NCI-H2171 treated with DMSO at 0.1 percent for 48 hours (cell line): ENCODE measurements around the gene PIWIL1.

Experiments
- DNase-seq: peaks from one replicate; lab custom pipeline; 2025; lab: John Stamatoyannopoulos, UW

Gene PIWIL1

DNA sequence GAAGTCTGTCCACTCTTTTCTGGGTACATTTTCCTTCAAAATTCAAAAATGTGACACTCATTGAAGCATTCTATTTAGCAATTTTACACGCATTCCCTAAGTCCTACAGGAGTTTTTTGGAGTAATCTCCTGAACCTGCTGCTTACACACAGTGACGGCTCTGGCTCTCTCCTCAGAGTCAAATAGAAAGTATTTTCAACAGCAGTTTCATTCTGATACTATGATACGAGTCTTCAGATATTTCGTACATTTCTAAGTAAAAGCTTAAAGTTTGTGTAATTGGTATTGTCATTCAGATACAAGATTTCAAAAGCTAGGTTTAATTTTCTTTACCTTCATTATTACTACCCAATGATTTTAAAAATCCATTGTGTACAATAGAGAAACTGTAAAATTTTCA lies 36.4 kb downstream of the PIWIL1 start:
- no peak for DNase-seq

- DNase-seq = peak; percentile 34
Observed at GRCh38 chr12:130375296-130376287, 37.9 kb downstream of the PIWIL1 start.

DNA sequence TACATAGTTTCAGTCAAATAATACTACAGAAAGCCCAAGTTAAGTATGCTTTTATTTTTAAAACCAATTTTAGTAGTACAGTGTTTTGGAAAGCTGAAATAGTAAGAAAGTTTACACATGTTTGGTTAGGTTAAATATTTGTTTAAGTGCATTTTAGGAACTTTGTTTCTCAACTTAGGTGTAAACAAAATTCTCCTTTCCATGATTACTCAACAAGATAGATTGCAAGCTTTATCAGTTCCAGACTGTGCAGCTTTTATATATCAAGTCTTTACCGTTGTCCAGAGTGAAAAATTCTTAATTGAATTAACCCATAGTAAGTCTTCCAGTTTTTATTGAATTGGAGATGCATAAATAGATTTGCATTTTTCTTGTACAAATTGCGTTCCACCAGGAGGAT lies 45.1 kb downstream of the PIWIL1 start:
- no peak for DNase-seq

GRCh38 chr12:130384234-130384633 lies 46.5 kb downstream of the PIWIL1 start:
- DNase-seq = no peak

DNA sequence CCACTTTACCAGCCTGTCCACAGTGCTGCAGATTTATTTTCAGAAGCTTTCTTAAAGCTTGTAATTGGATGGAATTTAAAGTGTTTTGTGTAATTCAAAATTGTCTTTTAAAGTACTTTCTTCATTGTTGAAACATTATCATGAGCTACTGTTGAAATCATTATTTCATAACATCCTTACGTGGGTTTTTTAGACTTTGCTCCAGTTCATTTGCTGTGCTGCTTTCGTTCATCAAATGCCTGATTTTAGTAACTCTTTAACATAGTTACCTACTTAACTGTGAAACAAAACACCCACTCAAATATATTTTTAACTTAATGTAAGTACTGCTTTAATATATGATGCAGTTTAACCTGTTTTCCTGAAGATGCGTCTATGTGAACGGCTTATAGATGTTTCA lies 47.5 kb downstream of the PIWIL1 start:
- DNase-seq = no peak

DNA sequence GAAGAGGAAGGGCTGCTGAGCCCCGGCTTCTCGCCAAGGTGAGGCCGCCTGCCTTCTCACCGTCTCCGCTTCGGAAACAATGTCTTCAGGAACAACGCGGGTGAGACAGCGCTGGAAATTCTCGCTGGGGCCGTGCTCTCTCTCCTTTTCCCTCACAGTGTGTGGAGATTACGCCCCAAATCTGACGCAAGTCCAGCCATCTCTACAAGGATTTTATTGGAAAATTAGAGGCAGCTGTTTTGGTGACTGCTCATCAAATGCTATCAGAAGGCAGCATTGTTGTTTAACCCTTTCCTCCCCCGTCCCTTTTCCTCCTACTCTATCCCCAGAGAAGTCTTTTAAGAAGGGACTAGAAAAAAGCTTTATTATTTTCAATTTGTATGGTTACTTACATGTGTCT lies 53.5 kb downstream of the PIWIL1 start:
- no peak for DNase-seq

DNA sequence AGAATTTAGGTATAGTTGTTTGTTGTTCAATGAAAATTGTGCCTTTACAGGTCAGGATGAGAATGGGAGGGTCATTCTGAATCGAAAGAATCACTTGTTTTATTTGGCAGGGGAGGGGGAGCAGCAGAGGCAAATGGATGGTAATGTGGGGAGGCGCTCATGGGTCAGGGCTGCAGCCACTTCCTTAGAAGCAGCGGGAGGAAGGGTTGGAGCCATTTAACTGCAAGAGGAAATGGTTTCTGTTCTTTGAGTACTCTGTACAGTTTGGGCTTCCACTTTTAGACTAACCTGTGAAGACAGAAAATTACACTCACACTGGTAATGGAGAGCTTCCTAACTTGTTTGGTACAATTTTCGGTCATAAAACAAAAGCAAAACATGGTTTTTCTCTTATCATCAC lies 57.2 kb downstream of the PIWIL1 start:
- no peak for DNase-seq

DNA sequence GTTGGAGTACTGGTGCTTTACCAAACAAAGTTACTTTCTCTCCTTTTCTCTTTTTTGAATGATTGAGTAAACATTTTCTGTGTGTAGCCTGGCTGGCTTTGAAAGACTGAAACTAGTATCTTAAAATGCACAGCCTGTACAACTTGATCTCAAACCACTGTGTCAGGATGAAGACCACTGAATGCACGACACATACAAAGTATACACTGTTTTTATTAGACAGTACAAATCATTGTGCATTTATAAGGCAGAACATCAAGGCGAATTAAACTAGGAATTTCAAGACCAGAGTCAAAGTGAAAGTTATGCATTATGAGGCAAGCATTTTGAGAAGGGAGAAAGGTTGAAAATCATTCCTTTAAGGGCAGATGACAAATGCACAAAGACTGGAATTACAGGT lies 59.0 kb downstream of the PIWIL1 start:
- no peak for DNase-seq

GRCh38 chr12:130398100-130398848 lies 60.6 kb downstream of the PIWIL1 start:
- DNase-seq = no peak

GRCh38 chr12:130401703-130402102 lies 64.0 kb downstream of the PIWIL1 start:
- DNase-seq = peak; percentile 51

DNA sequence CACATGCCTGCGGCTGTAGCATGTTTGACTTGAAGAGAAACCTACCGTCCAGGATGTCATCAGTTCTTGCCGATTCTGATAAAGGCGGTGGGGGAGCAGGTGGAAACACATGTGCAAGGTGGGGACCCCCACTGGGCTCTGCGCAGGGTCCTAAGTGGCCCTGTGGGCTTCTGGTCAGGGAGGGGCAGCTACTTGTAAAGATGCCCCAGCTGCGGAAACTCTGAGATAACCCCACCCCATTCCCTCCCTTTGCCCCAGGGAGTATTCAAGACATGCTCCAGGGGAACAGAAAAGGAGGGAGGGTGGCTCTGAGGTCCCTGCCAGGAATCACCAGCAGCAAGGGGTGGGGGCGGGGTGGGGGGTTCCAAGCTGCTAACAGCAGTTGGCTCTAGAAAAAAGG lies 67.6 kb downstream of the PIWIL1 start:
- no peak for DNase-seq

- DNase-seq = no peak
Observed at GRCh38 chr12:130412384-130412783, 74.7 kb downstream of the PIWIL1 start.

- DNase-seq = no peak
Observed at GRCh38 chr12:130413909-130414308, 76.2 kb downstream of the PIWIL1 start.

DNA sequence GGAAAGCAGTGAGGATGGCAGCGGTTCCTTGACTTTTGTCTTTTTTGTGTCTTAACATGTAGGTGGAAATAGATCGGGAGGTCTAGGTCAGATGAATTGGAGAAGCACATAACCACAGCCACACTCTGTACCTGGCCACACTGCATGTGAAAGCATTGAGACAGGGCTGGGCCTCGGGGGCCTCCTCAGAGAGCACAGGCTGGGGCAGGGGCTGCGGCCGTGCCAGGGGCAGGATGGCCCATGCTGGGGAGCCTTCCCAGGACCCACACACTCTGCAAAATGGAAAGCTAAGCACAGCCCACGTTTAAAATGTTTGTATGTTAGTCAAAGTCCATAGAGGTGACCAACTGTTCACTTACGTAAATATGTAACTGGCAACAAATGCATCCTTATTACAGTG lies 76.7 kb downstream of the PIWIL1 start:
- no peak for DNase-seq

DNA sequence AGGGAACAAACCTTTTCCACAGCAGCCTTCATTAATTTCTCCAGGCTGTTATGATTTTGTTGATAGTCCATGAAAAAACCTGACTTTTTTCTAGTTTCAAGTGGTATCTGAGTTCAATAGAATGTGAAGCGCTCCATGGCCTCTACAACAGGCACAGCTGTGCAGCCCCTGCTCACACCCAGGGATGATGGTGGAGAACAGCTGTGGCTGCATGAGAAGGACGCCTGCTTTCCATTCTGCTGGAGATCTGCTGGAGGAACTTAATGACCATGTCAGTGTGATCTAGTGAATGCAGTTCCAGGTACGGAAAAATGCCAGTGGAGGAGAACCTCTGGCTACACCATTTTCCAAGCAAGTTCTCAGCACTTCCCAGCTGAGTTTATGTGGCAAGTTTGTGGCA lies 80.6 kb downstream of the PIWIL1 start:
- no peak for DNase-seq

DNA sequence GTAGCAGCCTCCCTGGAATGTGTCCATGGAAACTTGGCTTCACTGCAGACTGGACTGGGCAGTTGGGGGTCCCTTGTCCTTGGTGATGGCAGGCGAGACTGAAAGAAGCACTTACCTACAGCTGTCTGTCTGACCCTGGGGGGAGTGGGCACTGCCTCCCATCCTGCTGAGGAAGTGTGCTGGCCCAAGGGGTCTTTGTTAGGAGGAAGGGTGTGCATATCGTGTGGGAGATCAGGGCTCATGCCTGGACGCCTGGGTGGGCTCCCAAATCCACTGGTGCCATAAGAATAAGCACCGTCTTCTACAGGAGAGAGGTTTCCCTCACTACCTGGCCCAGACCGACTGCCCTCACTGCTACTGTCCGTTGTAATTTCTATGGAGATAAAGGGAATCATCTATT lies 81.4 kb downstream of the PIWIL1 start:
- DNase-seq = no peak

- DNase-seq = no peak
Observed at GRCh38 chr12:130420071-130420470, 82.4 kb downstream of the PIWIL1 start.

- DNase-seq = no peak
Observed at GRCh38 chr12:130421896-130422295, 84.2 kb downstream of the PIWIL1 start.
